ENCODE data around the gene PXYLP1. TPM values are rescaled to one million over a fixed set of nuclear protein-coding genes. Genes with fewer than 3 reads are reported as not detected.

The PXYLP1 gene
- total RNA-seq, 1 donor from 2014 or later: 11.6 TPM

DNA sequence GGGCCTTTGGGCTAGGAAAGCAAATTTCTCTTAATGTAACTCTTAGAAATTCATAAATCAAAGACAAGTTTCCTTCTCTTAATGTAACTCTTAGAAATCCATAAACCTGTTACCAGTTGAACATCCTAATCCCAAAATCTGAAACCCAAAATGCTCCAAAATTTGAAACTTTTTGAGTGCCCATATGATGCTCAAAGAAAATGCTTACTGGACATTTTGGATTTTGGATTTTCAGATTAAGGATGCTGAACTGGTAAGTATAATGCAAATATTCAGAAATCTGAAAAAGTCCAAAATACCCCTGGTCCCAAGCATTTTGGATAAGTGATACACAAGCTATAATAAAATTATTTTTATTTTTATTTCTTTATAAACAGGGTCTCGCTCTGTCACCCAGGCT lies 85.2 kb downstream of the PXYLP1 start:
- Mint-ChIP-seq H3K9me3 (no peaks in the 10 kb centered on the region), H3K4me3 (no peak overlapping the region), H3K4me1 (ENCODE audit: low read depth) (peaks cover 24% of the 10 kb centered on the region), H3K36me3 (ENCODE audit: low read depth) (peaks cover 2% of the 10 kb centered on the region), H3K27me3 (ENCODE audit: insufficient read depth) (peaks cover 2% of the 10 kb centered on the region), H3K27ac (no peak overlapping the region)
- intact Hi-C loops (cut with micrococcal nuclease): no loop called here
- DNase-seq (ENCODE audit: low spot score): no peak

DNA sequence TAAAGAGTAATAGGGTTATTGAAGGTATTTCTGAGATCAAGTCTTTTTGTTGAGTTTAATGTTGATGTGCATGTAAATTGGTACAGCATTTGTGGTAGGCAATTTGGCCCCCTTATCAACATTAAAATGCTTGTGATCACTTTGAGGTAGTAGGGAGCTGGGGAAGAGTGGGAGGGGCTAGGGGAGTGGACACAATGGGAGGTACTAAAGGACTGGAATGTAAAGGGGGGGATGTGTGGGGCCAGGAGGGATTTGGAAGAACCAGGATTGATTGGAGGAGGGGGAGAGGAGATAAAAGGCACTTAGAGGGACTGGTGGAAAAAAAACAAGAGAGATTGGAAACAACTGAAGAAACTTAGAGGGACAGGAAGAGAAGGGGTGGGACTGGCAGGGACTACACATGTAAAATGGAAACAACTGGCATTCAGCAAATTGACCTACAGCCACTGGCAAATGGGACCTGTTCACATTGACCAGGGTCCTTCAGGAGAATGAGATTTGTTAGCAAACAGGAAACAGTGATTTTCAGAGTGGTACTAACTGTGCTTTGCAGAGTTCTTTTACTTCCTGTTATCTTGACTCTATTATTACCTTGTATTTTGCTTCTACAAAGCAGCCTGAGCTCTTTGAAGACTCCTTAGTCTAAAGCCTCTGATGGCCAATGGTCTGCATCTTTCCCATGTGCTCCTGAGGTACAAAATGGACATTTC lies 88.9 kb downstream of the PXYLP1 start:
- Mint-ChIP-seq H3K27ac (no peak overlapping the region), H3K9me3 (no peaks in the 10 kb centered on the region), H3K4me1 (ENCODE audit: low read depth) (peaks cover 9% of the 10 kb centered on the region), H3K36me3 (ENCODE audit: low read depth) (peaks cover 2% of the 10 kb centered on the region), H3K4me3 (no peak overlapping the region), H3K27me3 (ENCODE audit: insufficient read depth) (peaks cover 2% of the 10 kb centered on the region)
- intact Hi-C loops (cut with micrococcal nuclease): no loop called here
- DNase-seq (ENCODE audit: low spot score): no peak

DNA sequence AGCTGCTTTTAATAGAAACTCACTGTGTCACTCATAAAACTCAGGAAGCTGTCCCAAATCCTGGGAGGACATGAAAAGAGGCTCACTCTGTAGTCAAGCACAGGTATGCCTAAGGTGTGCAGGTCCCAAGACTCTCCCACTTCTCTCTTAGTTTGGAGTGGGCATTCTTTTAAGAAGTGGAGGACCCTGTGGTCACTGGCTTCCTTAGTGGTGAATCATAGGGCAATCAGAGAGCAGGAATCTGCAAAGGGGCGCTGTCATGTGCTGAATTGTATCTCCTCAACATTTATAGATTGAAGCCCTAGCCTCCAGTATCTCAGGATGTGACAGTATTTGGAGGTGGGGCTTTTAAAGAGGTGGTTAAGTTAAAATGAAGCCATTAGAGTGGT lies 89.5 kb downstream of the PXYLP1 start:
- Mint-ChIP-seq H3K4me1 (ENCODE audit: low read depth) (peaks cover 9% of the 10 kb centered on the region), H3K4me3 (no peak overlapping the region), H3K36me3 (ENCODE audit: low read depth) (peaks cover 2% of the 10 kb centered on the region), H3K9me3 (no peaks in the 10 kb centered on the region), H3K27me3 (ENCODE audit: insufficient read depth) (peaks cover 2% of the 10 kb centered on the region), H3K27ac (no peak overlapping the region)
- no peak for DNase-seq (ENCODE audit: low spot score)
- intact Hi-C loops (cut with micrococcal nuclease): no loop called here

DNA sequence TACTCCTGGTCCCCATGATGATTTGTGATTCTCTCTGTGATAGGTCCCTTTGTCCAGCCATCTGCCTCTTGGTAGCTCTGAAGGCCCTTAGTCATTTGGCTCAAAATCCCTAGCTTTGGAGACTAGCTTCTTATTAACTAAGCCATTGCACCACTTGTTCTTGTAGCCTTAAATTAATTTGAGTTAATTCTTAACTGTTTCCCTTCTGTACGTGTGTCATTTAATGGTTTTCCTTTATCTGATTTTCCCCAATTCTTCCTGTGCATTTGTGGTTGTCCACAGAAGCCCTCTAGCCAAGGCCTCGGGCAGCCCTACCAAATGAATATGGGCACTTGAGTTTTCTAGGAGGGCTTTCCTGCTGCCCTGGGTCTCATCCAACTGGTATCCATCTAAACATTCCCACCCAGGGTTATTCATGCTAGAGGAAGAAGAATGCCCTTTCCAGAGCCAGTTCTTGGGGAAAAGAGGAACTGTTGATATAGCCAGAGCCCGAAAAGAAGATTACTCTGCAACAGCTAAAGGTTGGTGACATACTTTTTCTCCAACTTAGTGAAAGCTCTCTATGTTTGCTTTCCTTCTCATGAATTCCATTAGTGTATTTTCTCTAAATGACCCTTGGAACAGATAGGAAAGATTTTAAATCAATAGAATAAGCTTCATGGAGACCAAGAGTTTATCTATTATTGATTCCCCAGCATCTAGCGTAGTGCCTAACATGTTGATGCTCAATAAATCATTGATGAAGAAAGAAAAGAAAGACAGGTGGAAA lies 92.5 kb downstream of the PXYLP1 start:
- no peak for DNase-seq (ENCODE audit: low spot score)
- Mint-ChIP-seq H3K4me3 (no peak overlapping the region), H3K36me3 (ENCODE audit: low read depth) (peaks cover 2% of the 10 kb centered on the region), H3K9me3 (no peaks in the 10 kb centered on the region), H3K27ac (no peak overlapping the region), H3K27me3 (ENCODE audit: insufficient read depth) (no peaks in the 10 kb centered on the region), H3K4me1 (ENCODE audit: low read depth) (peaks cover 21% of the 10 kb centered on the region)
- intact Hi-C loops (cut with micrococcal nuclease): no loop called here

DNA sequence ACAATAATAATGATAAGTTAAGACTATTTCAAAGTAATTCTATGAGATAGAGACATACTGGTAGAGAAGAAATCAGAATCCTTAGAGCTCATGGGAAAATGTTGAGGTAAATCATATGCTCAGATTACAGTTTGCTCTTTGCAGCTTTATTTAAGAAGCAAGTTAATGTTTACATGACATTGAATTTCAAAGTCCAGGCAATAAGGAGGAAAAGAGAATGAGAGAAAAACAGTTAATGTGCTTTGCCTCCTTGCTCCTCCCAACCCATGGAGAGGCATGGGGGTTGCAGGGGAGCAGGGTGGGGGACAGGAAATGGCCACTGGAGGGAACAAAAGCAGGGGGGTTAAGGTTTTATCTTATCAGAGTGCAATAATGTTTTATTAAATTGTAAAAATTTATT lies 94.5 kb downstream of the PXYLP1 start:
- H3K27ac Mint-ChIP-seq: no peak overlapping the region

DNA sequence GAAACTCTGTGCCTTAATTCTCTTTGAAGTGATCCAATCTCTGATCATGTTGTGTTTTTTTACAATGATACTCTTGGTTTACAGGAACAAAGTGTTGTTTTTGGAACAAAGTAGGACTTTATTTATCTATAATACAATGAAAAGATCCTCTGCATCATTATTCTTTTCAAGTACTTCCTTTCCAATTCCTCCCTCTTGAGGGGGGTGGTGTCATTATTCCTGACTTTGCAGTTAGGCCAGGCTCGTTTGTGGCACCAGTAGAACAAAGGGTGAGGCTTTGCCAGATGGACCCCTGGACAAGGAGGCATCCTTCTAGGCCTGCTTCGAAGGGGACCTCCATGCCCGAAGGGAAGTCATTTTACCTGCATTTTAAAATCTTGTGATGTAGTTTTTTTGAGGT lies 95.0 kb downstream of the PXYLP1 start:
- no peaks in the 10 kb centered on the region for H3K36me3 Mint-ChIP-seq (ENCODE audit: low read depth)
- peaks cover 12% of the 10 kb centered on the region for H3K4me1 Mint-ChIP-seq (ENCODE audit: low read depth)
- no peaks in the 10 kb centered on the region for H3K9me3 Mint-ChIP-seq
- no peak for DNase-seq (ENCODE audit: low spot score)
- H3K4me3 Mint-ChIP-seq: no peak overlapping the region
- no peaks in the 10 kb centered on the region for H3K27me3 Mint-ChIP-seq (ENCODE audit: insufficient read depth)
- H3K27ac Mint-ChIP-seq: no peak overlapping the region
- intact Hi-C loops (cut with micrococcal nuclease): no loop called here

More for the DNA sequence above, 94.5 kb downstream of the PXYLP1 start:
- H3K9me3 Mint-ChIP-seq: no peaks in the 10 kb centered on the region
- peaks cover 2% of the 10 kb centered on the region for H3K36me3 Mint-ChIP-seq (ENCODE audit: low read depth)
- intact Hi-C loops (cut with micrococcal nuclease): no loop called here
- no peak overlapping the region for H3K4me3 Mint-ChIP-seq
- peaks cover 12% of the 10 kb centered on the region for H3K4me1 Mint-ChIP-seq (ENCODE audit: low read depth)
- DNase-seq (ENCODE audit: low spot score): no peak
- H3K27me3 Mint-ChIP-seq (ENCODE audit: insufficient read depth): no peaks in the 10 kb centered on the region

DNA sequence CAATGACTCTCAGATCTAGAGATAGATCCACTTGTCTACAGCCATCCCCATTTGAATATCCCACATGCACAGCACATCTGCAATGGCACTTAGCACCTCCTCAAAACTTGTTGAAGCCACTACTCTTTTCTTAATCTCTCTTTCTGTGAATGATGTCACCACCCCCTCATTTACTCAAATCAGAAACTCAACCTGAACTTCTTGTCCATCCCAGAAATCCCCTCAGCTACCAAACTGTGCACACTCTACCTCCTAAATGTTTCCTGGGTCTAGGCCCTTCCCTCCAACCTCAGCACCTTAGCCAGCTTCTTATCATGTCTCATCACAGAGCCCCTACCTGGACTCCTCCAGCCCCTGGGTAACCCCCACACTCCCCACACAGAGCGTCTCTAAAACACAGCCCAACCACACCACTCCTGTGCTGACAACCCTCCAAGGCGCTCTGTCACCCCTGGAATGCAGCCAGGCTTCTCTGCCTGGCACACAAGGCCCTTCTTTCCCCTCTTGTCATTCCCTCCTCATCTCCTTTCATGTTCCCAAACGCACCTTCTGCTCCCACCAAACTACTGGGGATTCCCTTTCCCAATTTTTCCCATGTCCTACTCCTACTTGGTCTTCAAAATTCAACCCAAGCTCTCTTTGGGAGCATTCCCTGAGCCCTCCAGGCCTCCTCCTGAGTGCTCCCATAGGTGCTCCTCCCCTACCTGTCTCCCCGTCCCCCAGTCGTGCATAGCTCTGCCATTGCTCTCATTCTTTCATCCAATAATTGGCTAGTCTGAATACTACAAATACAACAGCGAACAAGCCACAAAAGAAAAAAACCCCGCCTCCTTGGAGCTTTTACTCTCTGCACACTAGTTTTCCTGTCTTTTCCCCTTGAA lies 96.9 kb downstream of the PXYLP1 start:
- H3K27ac Mint-ChIP-seq: peak overlapping the region; percentile 10
- peaks cover 12% of the 10 kb centered on the region for H3K4me1 Mint-ChIP-seq (ENCODE audit: low read depth)
- intact Hi-C loops (cut with micrococcal nuclease): loop anchor here (1.0 kb wide), 1 partner anchor 17 kb away; no protein-coding TSS in a partner anchor
- no peak for DNase-seq (ENCODE audit: low spot score)
- no peaks in the 10 kb centered on the region for H3K9me3 Mint-ChIP-seq
- H3K27me3 Mint-ChIP-seq (ENCODE audit: insufficient read depth): no peaks in the 10 kb centered on the region
- H3K4me3 Mint-ChIP-seq: no peak overlapping the region
- peaks cover 1% of the 10 kb centered on the region for H3K36me3 Mint-ChIP-seq (ENCODE audit: low read depth)

GRCh38 chr3:141330235-141330634 lies 98.6 kb downstream of the PXYLP1 start:
- no peaks in the 10 kb centered on the region for H3K9me3 Mint-ChIP-seq
- H3K27ac Mint-ChIP-seq: no peak overlapping the region
- peaks cover 12% of the 10 kb centered on the region for H3K4me1 Mint-ChIP-seq (ENCODE audit: low read depth)
- H3K4me3 Mint-ChIP-seq: no peak overlapping the region
- intact Hi-C loops (cut with micrococcal nuclease): no loop called here
- no peak for DNase-seq (ENCODE audit: low spot score)
- peaks cover 1% of the 10 kb centered on the region for H3K36me3 Mint-ChIP-seq (ENCODE audit: low read depth)
- peaks cover 5% of the 10 kb centered on the region for H3K27me3 Mint-ChIP-seq (ENCODE audit: insufficient read depth)

DNA sequence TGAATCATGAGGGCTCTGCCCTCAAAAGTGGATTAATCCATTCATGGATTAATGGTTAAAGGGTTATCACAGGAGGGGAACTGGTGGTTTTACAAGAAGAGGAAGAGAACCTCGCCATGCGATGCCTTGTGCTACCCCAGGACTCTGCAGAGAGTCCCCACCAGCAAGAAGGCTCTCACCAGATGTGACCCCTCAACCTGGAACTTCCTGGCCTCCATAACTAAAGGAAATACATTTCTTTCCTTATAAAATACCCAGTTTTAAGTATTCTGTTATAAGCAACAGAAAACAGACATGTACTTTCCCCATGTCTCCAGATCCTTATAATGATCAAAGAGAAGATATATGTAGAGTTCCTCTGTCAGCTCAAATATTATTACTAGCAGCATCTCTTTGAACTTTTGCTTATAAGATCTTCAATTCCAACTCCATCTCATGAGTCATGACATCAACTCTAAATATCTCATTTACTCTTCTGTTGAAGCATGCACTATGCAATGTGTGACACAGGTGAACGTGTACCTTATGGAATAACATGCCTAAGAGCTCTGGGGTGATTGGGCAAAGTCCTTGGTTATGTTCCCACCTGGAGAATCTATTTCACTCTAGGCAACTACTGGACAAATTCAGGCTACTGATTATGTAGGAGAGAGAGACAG lies 99.2 kb downstream of the PXYLP1 start:
- Mint-ChIP-seq H3K4me1 (ENCODE audit: low read depth) (peaks cover 12% of the 10 kb centered on the region), H3K4me3 (no peak overlapping the region), H3K27me3 (ENCODE audit: insufficient read depth) (peaks cover 5% of the 10 kb centered on the region), H3K36me3 (ENCODE audit: low read depth) (peaks cover 1% of the 10 kb centered on the region), H3K27ac (no peak overlapping the region), H3K9me3 (no peaks in the 10 kb centered on the region)
- intact Hi-C loops (cut with micrococcal nuclease): no loop called here
- DNase-seq (ENCODE audit: low spot score): no peak

GRCh38 chr3:141331377-141332318 lies 100.0 kb downstream of the PXYLP1 start:
- no peaks in the 10 kb centered on the region for H3K9me3 Mint-ChIP-seq
- H3K27ac Mint-ChIP-seq: no peak overlapping the region
- intact Hi-C loops (cut with micrococcal nuclease): no loop called here
- peaks cover 12% of the 10 kb centered on the region for H3K4me1 Mint-ChIP-seq (ENCODE audit: low read depth)
- no peak overlapping the region for H3K4me3 Mint-ChIP-seq
- no peak for DNase-seq (ENCODE audit: low spot score)
- peaks cover 1% of the 10 kb centered on the region for H3K36me3 Mint-ChIP-seq (ENCODE audit: low read depth)
- H3K27me3 Mint-ChIP-seq (ENCODE audit: insufficient read depth): peaks cover 5% of the 10 kb centered on the region

- Mint-ChIP-seq H3K27me3 (ENCODE audit: insufficient read depth) (peaks cover 5% of the 10 kb centered on the region), H3K4me3 (no peak overlapping the region), H3K36me3 (ENCODE audit: low read depth) (peaks cover 1% of the 10 kb centered on the region), H3K4me1 (ENCODE audit: low read depth) (peaks cover 12% of the 10 kb centered on the region), H3K27ac (no peak overlapping the region), H3K9me3 (no peaks in the 10 kb centered on the region)
- no peak for DNase-seq (ENCODE audit: low spot score)
- intact Hi-C loops (cut with micrococcal nuclease): no loop called here
These were observed 100.8 kb downstream of the PXYLP1 start for GRCh38 chr3:141332416-141332815.
